Measurements from ENCODE around the gene C12orf76. TPM values are rescaled to one million over a fixed set of nuclear protein-coding genes. Genes with fewer than 3 reads are reported as not detected.

The C12orf76 gene
- total and polyA plus RNA-seq, 2 experiments from 2014 or later, result 14.3 to 14.5 TPM

- Histone ChIP-seq H3K4me1 (ENCODE audit: insufficient read depth) (no peaks in the 10 kb centered on the region), H3K27ac (ENCODE audit: low read depth) (no peak overlapping the region), H3K27me3 (ENCODE audit: insufficient read depth) (no peaks in the 10 kb centered on the region), H3K4me2 (no peak overlapping the region), H3K36me3 (ENCODE audit: insufficient read depth) (no peaks in the 10 kb centered on the region), H3F3A (replicated peaks; ENCODE audit: low read depth) (no peaks in the 10 kb centered on the region), H4K20me1 (replicated peaks; ENCODE audit: insufficient read depth) (no peaks in the 10 kb centered on the region), H3K9me2 (ENCODE audit: insufficient read depth) (0 out of 2 replicates have a peak, but pooled peaks cover 6% of the 10 kb centered on the region), H3K79me2 (replicated peaks; ENCODE audit: insufficient read depth) (no peaks in the 10 kb centered on the region), H3K4me3 (no peak overlapping the region), H2AFZ (peak overlapping the region; percentile 96; the same call in 1 of the 2 replicates)
- no peak for DNase-seq (ENCODE audit: low spot score)
- H3K9me3 Mint-ChIP-seq, result no peaks in the 10 kb centered on the region
- TF ChIP-seq ZNF462 (CRISPR knock-in tag; IDR thresholded peaks at IDR 0.05) (no peak), EZH2phosphoT487 (IDR thresholded peaks at IDR 0.05; ENCODE audit: unreplicated experiment) (no peak), NANOG (IDR thresholded peaks at IDR 0.05; ENCODE audit: borderline replicate concordance) (no peak), CREB1 (CRISPR knock-in tag; IDR thresholded peaks at IDR 0.05; ENCODE audit: low read depth) (no peak), ETS1 (IDR thresholded peaks at IDR 0.05) (no peak), STAT1 (IDR thresholded peaks at IDR 0.05; ENCODE audit: unreplicated experiment) (no peak), REST (IDR thresholded peaks at IDR 0.05; ENCODE audit: unreplicated experiment) (no peak), JUNB (IDR thresholded peaks at IDR 0.05; ENCODE audit: unreplicated experiment) (no peak), ZNF114 (CRISPR knock-in tag; IDR thresholded peaks at IDR 0.05) (no peak), ZNF331 (CRISPR knock-in tag; IDR thresholded peaks at IDR 0.05; ENCODE audit: low read depth) (no peak), POLR2AphosphoS5 (IDR thresholded peaks at IDR 0.05; ENCODE audit: low read depth) (no peak), CTCF (conservative IDR thresholded peaks at IDR 0.05; ENCODE audit: low read depth in 2 of 2) (no peak), EZH2 (IDR thresholded peaks at IDR 0.05; ENCODE audit: low read depth, unreplicated experiment) (no peak)
- H3K4me3 Mint-ChIP-seq, result no peak overlapping the region
- H3K36me3 Mint-ChIP-seq (ENCODE audit: low read depth), result no peaks in the 10 kb centered on the region
- no peaks in the 10 kb centered on the region for H3K4me1 Mint-ChIP-seq
- no peak for ATAC-seq
- H3K27me3 Mint-ChIP-seq (ENCODE audit: insufficient read depth, low read depth, poor library complexity), result no peaks in the 10 kb centered on the region
- H3K27ac Mint-ChIP-seq, result no peak overlapping the region
Observed at GRCh38 chr12:110080410-110080809, 32.1 kb upstream of the C12orf76 start.

Measured in GM23338 (cell line).